H9 (cell line): ENCODE data around the gene SEC16B. TPM values are rescaled to one million over a fixed set of nuclear protein-coding genes. Genes with fewer than 3 reads are reported as not detected.

Source experiments
- DNase-seq: peaks from one replicate; pipeline ENCODE4 v3.0.0-alpha.2; 2017
- H2AFZ ChIP-seq: one replicate; pipeline ENCODE4 v1.6.1; 2013; ENCODE audit warnings: mild to moderate bottlenecking, low read length, control low read depth, moderate library complexity
- H2AK5ac ChIP-seq: 2 replicates; pipeline ENCODE4 v1.6.1; 2013; ENCODE audit warnings: low read length, control low read depth, mixed read lengths; ENCODE audit not compliant: insufficient read length
- H2BK120ac ChIP-seq: one replicate; pipeline ENCODE4 v1.6.1; 2013; ENCODE audit warnings: low read depth, mild to moderate bottlenecking, low read length, control low read depth, inconsistent platforms; ENCODE audit not compliant: poor library complexity, severe bottlenecking
- H2BK12ac ChIP-seq: 2 replicates; pipeline ENCODE4 v1.6.1; 2013; ENCODE audit warnings: low read length, control low read depth, mixed read lengths, low read depth; ENCODE audit not compliant: insufficient read length
- H2BK15ac ChIP-seq: 2 replicates; pipeline ENCODE4 v1.6.1; 2013; ENCODE audit warnings: low read depth, low read length, control low read depth
- H2BK20ac ChIP-seq: one replicate; pipeline ENCODE4 v1.6.1; 2013; ENCODE audit warnings: low read depth, mild to moderate bottlenecking, low read length, control low read depth, inconsistent platforms; ENCODE audit not compliant: poor library complexity, severe bottlenecking
- H2BK5ac ChIP-seq: 2 replicates; pipeline ENCODE4 v1.6.1; 2013; ENCODE audit warnings: low read length, control low read depth, mixed read lengths; ENCODE audit not compliant: insufficient read length
- H3K14ac ChIP-seq: 2 replicates; pipeline ENCODE4 v1.6.1; 2013; ENCODE audit warnings: low read length, control low read depth; ENCODE audit not compliant: insufficient read depth
- H3K18ac ChIP-seq: 2 replicates; pipeline ENCODE4 v1.6.1; 2013; ENCODE audit warnings: low read depth, mild to moderate bottlenecking, mixed read lengths, low read length, control low read depth; ENCODE audit not compliant: insufficient read length
- H3K23ac ChIP-seq: 2 replicates; pipeline ENCODE4 v1.6.1; 2013; ENCODE audit warnings: low read length, control low read depth, mixed read lengths, low read depth; ENCODE audit not compliant: insufficient read length
- H3K23me2 ChIP-seq: 2 replicates; pipeline ENCODE4 v1.6.1; 2013; ENCODE audit warnings: low read depth, mild to moderate bottlenecking, mixed read lengths, low read length, control low read depth; ENCODE audit not compliant: insufficient read length, poor library complexity, severe bottlenecking
- H3K27ac ChIP-seq: 2 replicates; pipeline ENCODE4 v1.5.1; 2013; ENCODE audit warnings: low read length, control low read depth, mixed read lengths, low read depth; ENCODE audit not compliant: insufficient read length
- H3K27me3 ChIP-seq: 2 replicates; pipeline ENCODE4 v1.6.1; 2013; ENCODE audit warnings: low read length, control low read depth, inconsistent platforms; ENCODE audit not compliant: insufficient read depth
- H3K4ac ChIP-seq: 2 replicates; pipeline ENCODE4 v1.6.1; 2013; ENCODE audit warnings: low read depth, mild to moderate bottlenecking, control low read depth, inconsistent platforms, low read length, moderate library complexity
- H3K4me1 ChIP-seq: 2 replicates; pipeline ENCODE4 v1.6.1; 2013; ENCODE audit warnings: low read length, control low read depth, inconsistent platforms; ENCODE audit not compliant: insufficient read depth
- H3K4me2 ChIP-seq: 2 replicates; pipeline ENCODE4 v1.6.1; 2013; ENCODE audit warnings: low read length, control low read depth, mixed read lengths; ENCODE audit not compliant: insufficient read length, insufficient read depth
- H3K56ac ChIP-seq: 2 replicates; pipeline ENCODE4 v1.6.1; 2013; ENCODE audit warnings: low read depth, mild to moderate bottlenecking, mixed read lengths, low read length, control low read depth; ENCODE audit not compliant: insufficient read length
- H3K79me1 ChIP-seq: 2 replicates; pipeline ENCODE4 v1.6.1; 2013; ENCODE audit warnings: low read depth, mild to moderate bottlenecking, moderate library complexity, low read length, control low read depth, inconsistent platforms; ENCODE audit not compliant: insufficient read depth, poor library complexity, severe bottlenecking
- H3K79me2 ChIP-seq: 2 replicates; pipeline ENCODE4 v1.6.1; 2013; ENCODE audit warnings: low read length, control low read depth, inconsistent platforms; ENCODE audit not compliant: insufficient read depth
- H3K9ac ChIP-seq: 2 replicates; pipeline ENCODE4 v1.6.1; 2013; ENCODE audit warnings: low read length, control low read depth, mixed read lengths; ENCODE audit not compliant: insufficient read length; ENCODE audit errors: extremely low read depth
- H3K9me3 ChIP-seq: one replicate; pipeline ENCODE4 v1.6.1; 2013; ENCODE audit warnings: low read depth, low read length, inconsistent platforms; ENCODE audit not compliant: control insufficient read depth
- H3T11ph ChIP-seq: one replicate; pipeline ENCODE4 v1.6.1; 2013; ENCODE audit warnings: mild to moderate bottlenecking, low read length, control low read depth, inconsistent platforms
- H4K20me1 ChIP-seq: one replicate; pipeline ENCODE4 v1.6.1; 2013; ENCODE audit not compliant: control insufficient read depth, insufficient read length, insufficient read depth
- H4K5ac ChIP-seq: 2 replicates; pipeline ENCODE4 v1.6.1; 2013; ENCODE audit warnings: low read depth, mild to moderate bottlenecking, mixed read lengths, low read length, control low read depth; ENCODE audit not compliant: insufficient read length
- H4K8ac ChIP-seq: replicated peaks from 2 replicates; pipeline ENCODE4 v1.6.1; 2013; ENCODE audit warnings: low read length, control low read depth, mixed read lengths, low read depth; ENCODE audit not compliant: insufficient read length
- H4K91ac ChIP-seq: 2 replicates; pipeline ENCODE4 v1.6.1; 2013; ENCODE audit warnings: low read depth, mild to moderate bottlenecking, moderate library complexity, mixed read lengths, low read length, control low read depth; ENCODE audit not compliant: insufficient read length
- H3K27ac Mint-ChIP-seq, 3 experiments: 2 replicates in 2 of 3; 3 replicates in 1 of 3; pipeline ENCODE4 v1.8.0; 2020 to 2021; ENCODE audit warnings: mixed read lengths in 3 of 3, mild to moderate bottlenecking in 1 of 3, moderate library complexity in 1 of 3
- H3K27me3 Mint-ChIP-seq: 2 replicates; pipeline ENCODE4 v1.8.0; 2021; ENCODE audit warnings: low read depth, mild to moderate bottlenecking, moderate library complexity, mixed read lengths
- H3K36me3 Mint-ChIP-seq, 3 experiments: 2 replicates in 2 of 3; 3 replicates in 1 of 3; pipeline ENCODE4 v1.8.0; 2020 to 2021; ENCODE audit warnings: low read depth in 3 of 3, mixed read lengths in 3 of 3; ENCODE audit not compliant: insufficient read depth in 1 of 3
- H3K4me1 Mint-ChIP-seq, 2 experiments: 2 replicates each; pipeline ENCODE4 v1.8.0; 2020; ENCODE audit warnings: mixed read lengths in 2 of 2
- H3K4me3 Mint-ChIP-seq, 2 experiments: 2 replicates in 1 of 2; 3 replicates in 1 of 2; pipeline ENCODE4 v1.8.0; 2020 to 2021; ENCODE audit warnings: mild to moderate bottlenecking in 2 of 2, mixed read lengths in 2 of 2, moderate library complexity in 1 of 2
- H3K9me3 Mint-ChIP-seq, 2 experiments: 2 replicates in 1 of 2; 3 replicates in 1 of 2; pipeline ENCODE4 v1.8.0; 2020; ENCODE audit warnings: mild to moderate bottlenecking in 2 of 2, mixed read lengths in 2 of 2, moderate library complexity in 1 of 2
- CTCF ChIP-seq: fragments of 200-600 bp; sonication (generic); conservative IDR thresholded peaks from 3 replicates; pipeline ENCODE4 v1.8.0; 2021; ENCODE audit warnings: antibody characterized with exemption, mild to moderate bottlenecking
- WGBS: extraction: QIAGEN DNeasy Blood & Tissue Kit; methylation state at CpG from one replicate; pipeline ENCODE4 v1.1.7; 2013; ENCODE audit warnings: missing lambda C conversion rate, low lambda C conversion rate, mixed read lengths; ENCODE audit not compliant: insufficient read length; ENCODE audit errors: extremely low coverage; 5-methylcytosine and 5-hydroxymethylcytosine counted together
- total RNA-seq: library from RNA; stranded (reverse); gene quantifications from 2 replicates; pipeline ENCODE4 v1.2.1, GENCODE V29; 2021

Gene SEC16B
- total RNA-seq, 1 experiment from 2014 or later = 0.83 TPM

- DNase-seq = no peak
- Mint-ChIP-seq H3K27ac (peak overlapping the region in 1 of 3 experiments; percentile 3; a peak in 1 of 7 replicates), H3K4me3 (no peak overlapping the region), H3K4me1 (peaks cover 13 to 16% of the 10 kb centered on the region in 2 experiments), H3K36me3 (no peaks in the 10 kb centered on the region), H3K9me3 (no peaks in the 10 kb centered on the region; a peak in 1 of 5 replicates), H3K27me3 (peaks cover 4% of the 10 kb centered on the region; the same call in 1 of the 2 replicates)
- H3T11ph ChIP-seq = no peak overlapping the region
- H3K79me1 ChIP-seq = no peaks in the 10 kb centered on the region
- H2AFZ ChIP-seq = no peak overlapping the region
- H3K14ac ChIP-seq = no peak overlapping the region
- no peak for TF ChIP-seq CTCF
- no peak overlapping the region for H2AK5ac ChIP-seq
- H2BK12ac ChIP-seq = no peak overlapping the region
- H2BK20ac ChIP-seq = no peak overlapping the region
- H3K27me3 ChIP-seq = no peaks in the 10 kb centered on the region
- H3K23me2 ChIP-seq = no peaks in the 10 kb centered on the region
- H3K56ac ChIP-seq = no peak overlapping the region
- no peak overlapping the region for H2BK15ac ChIP-seq
- H4K5ac ChIP-seq = no peak overlapping the region
- no peak overlapping the region for H2BK5ac ChIP-seq
- H3K4me1 ChIP-seq = no peaks in the 10 kb centered on the region; the same call in 1 of the 2 replicates
- H3K18ac ChIP-seq = no peak overlapping the region
- no peak overlapping the region for H3K9ac ChIP-seq
- H4K91ac ChIP-seq = no peak overlapping the region
- no CpG with 5 or more reads among the region's 5 CpGs for WGBS
- no peak overlapping the region for H3K23ac ChIP-seq
- no peak overlapping the region for H3K4me2 ChIP-seq
- H2BK120ac ChIP-seq = no peak overlapping the region
- H3K79me2 ChIP-seq = no peaks in the 10 kb centered on the region
- no peak overlapping the region for H4K8ac ChIP-seq
- H3K4ac ChIP-seq = no peak overlapping the region
- no peak overlapping the region for H3K27ac ChIP-seq
- H4K20me1 ChIP-seq = no peaks in the 10 kb centered on the region
- no peaks in the 10 kb centered on the region for H3K9me3 ChIP-seq
Measured at GRCh38 chr1:177996957-177997356, 27.1 kb upstream of the SEC16B start.
